Spleen (tissue), 7 donors: Measurements from ENCODE around the gene ZNF224.

Source experiments
- CTCF ChIP-seq, 11 experiments: fragments of 200-600 bp in 7 of 11; fragments of 450-650 bp in 4 of 11; sonication (generic) in 4 of 11; IDR thresholded peaks in 8 of 11; conservative IDR thresholded peaks in 3 of 11; 1 replicate in 7 of 11; 2 replicates in 4 of 11; pipeline versions ENCODE4 v1.4.0 to v1.8.0; 2016 to 2021; ENCODE audit warnings: antibody characterized with exemption in 11 of 11, inconsistent platforms in 4 of 11, mild to moderate bottlenecking in 1 of 11
- POLR2A ChIP-seq, 3 donors: fragments of 450-650 bp; IDR thresholded peaks; one replicate each; pipeline ENCODE4 v1.5.1; 2017; ENCODE audit warnings: antibody characterized with exemption in 3 of 3, mild to moderate bottlenecking in 1 of 3
- donor health status: DM: no; HTN: no; CAD: no; lungs with moderate emphysema.
- donor health status: DM: no; HTN: no; CAD: no.
- donor health status: DM: no; HTN: no; CAD: no.

GRCh38 chr19:44059229-44059628, 34.9 kb upstream of the ZNF224 start:
- TF ChIP-seq CTCF (IDR thresholded peaks at IDR 0.05 in 8 of 11, conservative IDR thresholded peaks at IDR 0.05 in 3 of 11) = no peak
- no peak for TF ChIP-seq POLR2A (IDR thresholded peaks at IDR 0.05)
